ENCODE data around the gene KDM3A. TPM values are rescaled to one million over a fixed set of nuclear protein-coding genes. Genes with fewer than 3 reads are reported as not detected.

KDM3A gene
- total RNA-seq, 1 experiment from 2014 or later: 52.6 TPM

- TF ChIP-seq CTCF (IDR thresholded peaks at IDR 0.05 in 2 of 3, conservative IDR thresholded peaks at IDR 0.05 in 1 of 3; ENCODE audit: borderline replicate concordance in 1 of 3, insufficient read depth in 1 of 3, low read depth in 2 of 3, low read length in 2 of 3) (no peak), ZFX (IDR thresholded peaks at IDR 0.05) (no peak), CBX3 (IDR thresholded peaks at IDR 0.05; ENCODE audit: low read depth) (no peak), EZH2 (IDR thresholded peaks at IDR 0.05) (no peak), EGR1 (IDR thresholded peaks at IDR 0.05; ENCODE audit: low read depth) (no peak)
Observed at GRCh38 chr2:86429335-86429734, 11.8 kb upstream of the KDM3A start (continued).

- Histone ChIP-seq H3K4me1 (ENCODE audit: control insufficient read depth in 1 of 2, insufficient read depth in 2 of 2, low read length in 2 of 2) (no peaks in the 10 kb centered on the region), H3K9me2 (ENCODE audit: insufficient read depth) (no peaks in the 10 kb centered on the region; the same call in 1 of the 2 replicates), H3K27me3 (ENCODE audit: insufficient read depth, low read length) (no peaks in the 10 kb centered on the region), H3K27ac (ENCODE audit: low read depth, low read length) (no peak overlapping the region), H3K9me3 (ENCODE audit: control insufficient read depth in 1 of 2, insufficient read depth in 1 of 2, low read depth in 1 of 2, low read length in 2 of 2) (0 out of 4 replicates have a peak, but pooled peaks cover 0 to 5% of the 10 kb centered on the region in 2 experiments), H3K4me2 (ENCODE audit: low read length) (no peak overlapping the region), H4K20me1 (ENCODE audit: insufficient read depth) (no peaks in the 10 kb centered on the region), H3K36me3 (ENCODE audit: control insufficient read depth in 1 of 2, insufficient read depth in 2 of 2, low read length in 2 of 2) (no peaks in the 10 kb centered on the region), H3K4me3 (replicated peaks in 1 of 2; ENCODE audit: low read depth in 1 of 2, low read length in 2 of 2) (no peak overlapping the region), H3K9ac (ENCODE audit: low read length) (no peak overlapping the region), H2AFZ (ENCODE audit: low read depth, low read length, poor library complexity, severe bottlenecking) (no peak overlapping the region), H3K79me2 (ENCODE audit: insufficient read depth, low read length) (no peaks in the 10 kb centered on the region)
- TF ChIP-seq YY1 (IDR thresholded peaks at IDR 0.05; ENCODE audit: extremely low read depth, insufficient replicate concordance, low read depth, low read length) (no peak), ZFX (IDR thresholded peaks at IDR 0.05) (no peak), EZH2 (IDR thresholded peaks at IDR 0.05) (no peak), EGR1 (IDR thresholded peaks at IDR 0.05; ENCODE audit: low read depth) (no peak), CEBPB (IDR thresholded peaks at IDR 0.05; ENCODE audit: low read depth) (no peak), TCF7L2 (IDR thresholded peaks at IDR 0.05; ENCODE audit: borderline replicate concordance, extremely low read depth, insufficient read depth, insufficient read length) (no peak), SP1 (IDR thresholded peaks at IDR 0.05; ENCODE audit: low read depth) (no peak), MAX (IDR thresholded peaks at IDR 0.05) (no peak), ZNF274 (IDR thresholded peaks at IDR 0.05; ENCODE audit: low read depth, low read length) (no peak), SRF (IDR thresholded peaks at IDR 0.05; ENCODE audit: low read depth) (no peak), REST (IDR thresholded peaks at IDR 0.05; ENCODE audit: low read depth) (no peak), ZBTB33 (IDR thresholded peaks at IDR 0.05; ENCODE audit: extremely low read depth, insufficient replicate concordance, low read length) (no peak), SIN3A (IDR thresholded peaks at IDR 0.05; ENCODE audit: low read depth) (no peak), ELF1 (IDR thresholded peaks at IDR 0.05; ENCODE audit: borderline replicate concordance, low read depth) (no peak), JUND (IDR thresholded peaks at IDR 0.05) (no peak), POLR2A (IDR thresholded peaks at IDR 0.05; ENCODE audit: borderline replicate concordance, extremely low read depth, insufficient read depth, insufficient read length) (no peak)
- intact Hi-C loops (cut with micrococcal nuclease): no loop called here
- RAD21 ChIA-PET (ENCODE audit: low non-redundant PET in 1 of 2, low total read pairs in 2 of 2, uncharacterized antibody in 2 of 2, unreplicated experiment in 2 of 2): no interaction called here
- ATAC-seq (no peak), DNase-seq (ENCODE audit: low read depth, low spot score) (no peak)
- CTCF ChIA-PET: no interaction called here
- BruUV-seq (replicated peaks): no TSS peak
- POLR2A ChIA-PET: no interaction called here
Observed at GRCh38 chr2:86430368-86430767, 10.8 kb upstream of the KDM3A start.
